ENCODE data around the gene MADCAM1. TPM values are rescaled to one million over a fixed set of nuclear protein-coding genes. Genes with fewer than 3 reads are reported as not detected.

Gene MADCAM1
- total and polyA plus RNA-seq, 8 donors = 0.52 to 11.7 (median 6.7) TPM; not detected in 1

DNA sequence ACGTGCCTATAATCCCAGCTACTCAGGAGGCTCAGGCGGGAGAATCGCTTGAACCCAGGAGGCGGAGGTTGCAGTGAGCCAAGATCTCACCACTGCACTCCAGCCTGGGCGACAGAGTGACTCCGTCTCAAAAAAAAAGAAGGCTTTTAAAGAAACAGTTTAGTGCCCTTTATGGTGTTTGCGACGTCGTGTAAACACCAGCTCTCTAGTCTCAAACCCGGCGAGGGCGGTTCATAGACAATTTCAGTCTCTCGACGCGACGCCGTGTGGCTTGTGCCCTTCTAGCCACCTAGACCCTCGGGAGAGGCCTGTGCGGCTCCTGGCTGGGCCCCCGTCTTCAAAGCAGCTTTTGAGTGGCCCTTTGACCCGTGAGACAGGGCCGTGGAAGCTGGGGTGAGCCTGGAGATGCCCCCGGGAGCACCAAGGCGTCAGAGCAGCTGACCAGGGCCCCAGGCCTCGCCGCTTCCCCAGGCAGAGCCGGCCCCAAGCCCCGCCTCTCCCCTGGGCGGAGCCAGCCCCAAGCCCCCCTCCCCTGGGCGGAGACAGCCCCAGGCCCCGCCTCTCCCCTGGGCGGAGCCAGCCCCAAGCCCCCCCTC, 5.0 kb upstream of the MADCAM1 start:
- H3K4me1 ChIP-seq = peaks cover 0 to 18% of the 10 kb centered on the region in 2 donors
- no peaks in the 10 kb centered on the region for H3K36me3 ChIP-seq
- TF ChIP-seq, protein P1, sequence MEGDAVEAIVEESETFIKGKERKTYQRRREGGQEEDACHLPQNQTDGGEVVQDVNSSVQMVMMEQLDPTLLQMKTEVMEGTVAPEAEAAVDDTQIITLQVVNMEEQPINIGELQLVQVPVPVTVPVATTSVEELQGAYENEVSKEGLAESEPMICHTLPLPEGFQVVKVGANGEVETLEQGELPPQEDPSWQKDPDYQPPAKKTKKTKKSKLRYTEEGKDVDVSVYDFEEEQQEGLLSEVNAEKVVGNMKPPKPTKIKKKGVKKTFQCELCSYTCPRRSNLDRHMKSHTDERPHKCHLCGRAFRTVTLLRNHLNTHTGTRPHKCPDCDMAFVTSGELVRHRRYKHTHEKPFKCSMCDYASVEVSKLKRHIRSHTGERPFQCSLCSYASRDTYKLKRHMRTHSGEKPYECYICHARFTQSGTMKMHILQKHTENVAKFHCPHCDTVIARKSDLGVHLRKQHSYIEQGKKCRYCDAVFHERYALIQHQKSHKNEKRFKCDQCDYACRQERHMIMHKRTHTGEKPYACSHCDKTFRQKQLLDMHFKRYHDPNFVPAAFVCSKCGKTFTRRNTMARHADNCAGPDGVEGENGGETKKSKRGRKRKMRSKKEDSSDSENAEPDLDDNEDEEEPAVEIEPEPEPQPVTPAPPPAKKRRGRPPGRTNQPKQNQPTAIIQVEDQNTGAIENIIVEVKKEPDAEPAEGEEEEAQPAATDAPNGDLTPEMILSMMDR (IDR thresholded peaks at IDR 0.05) = no peak
- intact Hi-C loops (cut with DNase I) = no loop called here
- H3K4me3 ChIP-seq = no peak overlapping the region
- DNase-seq (peak in 1 of 4 donors; percentile 70), ATAC-seq (no peak)
- no peaks in the 10 kb centered on the region for H3K9me3 ChIP-seq
- H3K27me3 ChIP-seq = peaks cover 9 to 32% of the 10 kb centered on the region in 2 donors
- no peak overlapping the region for H3K27ac ChIP-seq

DNA sequence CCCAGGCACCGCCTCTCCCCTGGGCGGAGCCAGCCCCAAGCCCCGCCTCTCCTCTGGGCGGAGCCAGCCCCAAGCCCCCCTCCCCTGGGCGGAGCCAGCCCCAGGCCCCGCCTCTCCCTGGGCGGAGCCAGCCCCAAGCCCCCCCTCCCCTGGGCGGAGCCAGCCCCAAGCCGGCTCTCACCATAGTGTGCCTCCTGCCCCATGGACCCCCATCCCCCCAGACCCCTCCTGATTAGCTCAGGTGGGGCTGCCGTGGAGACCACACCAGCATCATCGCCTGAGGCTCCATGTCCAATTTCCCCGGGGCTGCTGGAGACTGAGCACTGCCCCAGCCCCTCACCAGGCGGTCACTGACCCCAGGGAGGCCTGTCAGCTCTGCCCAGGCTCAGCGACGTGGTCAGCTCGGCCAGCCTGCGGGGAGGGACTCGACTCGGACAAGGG, 4.2 kb upstream of the MADCAM1 start:
- Histone ChIP-seq H3K9me3 (no peaks in the 10 kb centered on the region), H3K36me3 (no peaks in the 10 kb centered on the region), H3K27me3 (peaks cover 10 to 27% of the 10 kb centered on the region in 2 donors), H3K27ac (no peak overlapping the region), H3K4me1 (peaks cover 0 to 18% of the 10 kb centered on the region in 2 donors), H3K4me3 (no peak overlapping the region)
- ATAC-seq (no peak), DNase-seq (peak in 1 of 4 donors; percentile 70)
- TF ChIP-seq, protein P1 (IDR thresholded peaks at IDR 0.05) = no peak
- intact Hi-C loops (cut with DNase I) = no loop called here

DNA sequence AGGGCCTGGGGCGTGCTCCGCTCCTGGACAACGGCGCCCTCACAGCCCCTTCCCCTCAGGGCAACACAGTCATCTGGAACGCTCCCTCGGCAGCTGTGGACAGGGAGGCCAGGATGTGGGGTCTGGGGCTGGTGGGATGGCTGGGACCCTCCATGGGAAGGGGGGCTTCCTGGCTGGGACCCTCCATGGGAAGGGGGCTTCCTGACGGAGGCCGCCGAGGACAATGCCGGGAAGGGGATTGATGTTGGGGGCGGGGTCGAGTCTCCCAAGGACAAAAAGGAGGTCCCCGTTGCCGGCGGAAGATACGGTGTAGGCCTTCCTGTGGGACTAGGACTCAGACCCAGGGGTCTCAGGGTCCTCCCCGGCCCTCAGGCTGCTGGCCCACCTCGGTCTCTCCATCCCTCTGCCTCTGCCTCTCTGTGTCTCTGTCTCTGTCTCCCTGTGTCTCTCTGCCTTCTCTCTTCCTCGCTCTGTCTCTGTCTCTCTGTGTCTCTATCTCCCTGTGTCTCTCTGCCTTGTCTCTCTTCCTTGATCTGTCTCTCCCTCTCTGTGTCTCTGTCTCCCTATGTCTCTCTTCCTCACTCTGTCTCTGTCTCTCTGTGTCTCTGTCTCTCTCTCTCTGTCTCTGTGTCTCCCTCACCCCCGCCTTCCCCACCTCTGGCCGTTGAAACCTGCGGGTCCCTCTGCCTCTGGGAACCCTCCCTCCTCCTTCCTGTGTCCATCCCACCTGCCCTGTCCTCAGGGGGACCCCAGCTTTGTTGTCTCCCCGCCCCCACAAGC, 2.7 kb upstream of the MADCAM1 start:
- Histone ChIP-seq H3K9me3 (no peaks in the 10 kb centered on the region), H3K36me3 (no peaks in the 10 kb centered on the region), H3K4me1 (peaks cover 0 to 23% of the 10 kb centered on the region in 2 donors), H3K27me3 (peaks cover 21 to 41% of the 10 kb centered on the region in 2 donors), H3K4me3 (no peak overlapping the region), H3K27ac (no peak overlapping the region)
- intact Hi-C loops (cut with DNase I) = no loop called here
- TF ChIP-seq, protein P1 (IDR thresholded peaks at IDR 0.05) = no peak
- ATAC-seq = no peak
- DNase-seq = peak in 1 of 4 donors; percentile 63

DNA sequence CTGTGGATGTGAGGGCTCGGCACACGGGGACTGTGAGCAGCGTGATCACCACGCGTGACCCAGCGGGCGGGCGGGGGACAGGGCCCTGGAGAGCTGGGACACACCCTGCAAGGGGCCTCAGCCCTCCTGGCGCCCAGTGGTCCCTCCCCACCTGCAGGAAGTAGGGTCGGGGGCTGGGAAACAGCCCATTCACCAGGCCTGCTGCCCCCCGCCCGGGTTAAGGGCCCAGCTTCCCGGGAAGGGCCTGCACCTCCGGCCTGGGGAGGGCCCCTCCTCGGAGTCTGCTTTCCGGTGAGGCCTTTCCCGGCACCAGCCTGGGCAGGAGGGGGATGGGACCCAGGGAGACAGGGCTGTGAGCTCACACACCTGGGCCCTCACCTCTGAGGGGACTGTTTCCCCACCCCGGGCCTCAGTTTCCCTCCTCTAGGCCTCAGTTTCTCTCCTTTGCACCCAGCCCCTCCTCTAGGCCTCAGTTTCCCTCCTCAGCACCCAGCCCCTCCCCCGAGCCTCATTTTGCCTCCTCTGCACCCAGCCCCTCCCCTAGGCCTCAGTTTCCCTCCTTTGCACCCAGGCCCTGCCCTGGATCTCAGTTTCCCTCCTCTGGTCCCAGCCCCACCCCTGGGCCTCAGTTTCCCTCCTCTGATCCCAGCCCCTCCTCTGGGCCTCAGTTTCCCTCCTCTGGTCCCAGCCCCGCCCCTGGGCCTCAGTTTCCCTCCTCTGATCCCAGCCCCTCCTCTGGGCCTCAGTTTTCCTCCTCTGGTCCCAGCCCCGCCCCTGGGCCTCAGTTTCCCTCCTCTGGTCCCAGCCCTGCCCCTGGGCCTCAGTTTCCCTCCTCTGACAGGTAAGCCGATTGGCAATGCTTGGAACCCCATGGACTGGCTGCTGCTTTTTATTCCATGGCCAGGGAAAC, 1.9 kb upstream of the MADCAM1 start:
- TF ChIP-seq, protein P1 (IDR thresholded peaks at IDR 0.05) = no peak

More for the DNA sequence above, 1.9 kb upstream of the MADCAM1 start:
- Histone ChIP-seq H3K36me3 (no peaks in the 10 kb centered on the region), H3K27me3 (peaks cover 27 to 50% of the 10 kb centered on the region in 2 donors), H3K27ac (no peak overlapping the region), H3K4me3 (no peak overlapping the region), H3K4me1 (peaks cover 0 to 23% of the 10 kb centered on the region in 2 donors), H3K9me3 (no peaks in the 10 kb centered on the region)
- peak in 1 of 4 donors; percentile 72 for DNase-seq
- intact Hi-C loops (cut with DNase I) = no loop called here
- no peak for ATAC-seq
